B cell (primary cell): ENCODE results near the gene AIRE. TPM values are rescaled to one million over a fixed set of nuclear protein-coding genes. Genes with fewer than 3 reads are reported as not detected.
A peak's percentile ranks its signal among the peaks of the same experiment; 100 is the strongest.
"Not testable (repeated sequence)": the region's sequence is repeated elsewhere in the genome, so short reads cannot be mapped to it uniquely, and the experiment has no call there.

Experiments
- ATAC-seq: fragments of 200-7000 bp; cut with Tn5 transposase; one replicate; pipeline ENCODE4 v1.10.0; 2021; ENCODE audit warnings: low read depth, mild to moderate bottlenecking, moderate number of reproducible peaks, moderate library complexity
- CTCF ChIA-PET: fragments of 350-600 bp; sonication (Branson Sonifier 250); formaldehyde crosslinking; loops from one replicate; lab custom pipeline; 2021; ENCODE audit warnings: antibody characterized with exemption, inconsistent platforms; lab: Charles Lee
- POLR2A ChIA-PET: fragments of 350-600 bp; sonication (Branson Sonifier 250); formaldehyde crosslinking; loops from one replicate; lab custom pipeline; 2021; ENCODE audit warnings: antibody characterized with exemption; lab: Charles Lee
- DNase-seq: peaks from one replicate; pipeline ENCODE4 v3.0.0; 2013
- H2AFZ ChIP-seq: 2 replicates; pipeline ENCODE4 v1.6.1; 2012; ENCODE audit warnings: mild to moderate bottlenecking, low read depth, low read length; ENCODE audit not compliant: insufficient read depth, poor library complexity, severe bottlenecking
- H3K27ac ChIP-seq, 2 donors: 1 replicate in 1 of 2; 2 replicates in 1 of 2; pipeline ENCODE4 v1.5.1; 2012 to 2013; ENCODE audit warnings: low read length in 2 of 2, mild to moderate bottlenecking in 2 of 2, moderate library complexity in 1 of 2
- H3K27me3 ChIP-seq, 4 experiments: fragments of 200-600 bp in 1 of 4; sonication (generic) in 1 of 4; replicated peaks in 1 of 4; 1 replicate in 2 of 4; 2 replicates in 2 of 4; pipeline versions ENCODE4 v1.6.1 to v1.7.0; 2013 to 2016; ENCODE audit warnings: low read length in 3 of 4, mild to moderate bottlenecking in 2 of 4, mixed read lengths in 1 of 4, moderate library complexity in 1 of 4; ENCODE audit not compliant: insufficient read depth in 4 of 4, control insufficient read depth in 3 of 4; ENCODE audit errors: control extremely low read depth in 1 of 4
- H3K36me3 ChIP-seq, 2 experiments: replicated peaks in 1 of 2; 1 replicate in 1 of 2; 2 replicates in 1 of 2; pipeline versions ENCODE4 v1.6.1 to v1.7.1; 2013; ENCODE audit warnings: low read length in 1 of 2; ENCODE audit not compliant: insufficient read depth in 2 of 2, control insufficient read depth in 1 of 2; ENCODE audit errors: control extremely low read depth in 1 of 2, extremely low read depth in 1 of 2
- H3K4me1 ChIP-seq, 2 donors: fragments of 200-600 bp in 1 of 2; sonication (generic) in 1 of 2; 1 replicate in 1 of 2; 2 replicates in 1 of 2; pipeline versions ENCODE4 v1.5.1 to v1.6.1; 2013 to 2017; ENCODE audit warnings: low read length in 2 of 2; ENCODE audit not compliant: control insufficient read depth in 2 of 2, insufficient read depth in 2 of 2
- H3K4me2 ChIP-seq: replicated peaks from 2 replicates; pipeline ENCODE3; 2012; ENCODE audit warnings: mild to moderate bottlenecking, low read depth, low read length; ENCODE audit not compliant: poor library complexity, severe bottlenecking
- H3K4me3 ChIP-seq, 5 experiments: fragments of 200-600 bp in 1 of 5; sonication (generic) in 1 of 5; 1 replicate in 3 of 5; 2 replicates in 2 of 5; pipeline versions ENCODE4 v1.5.1 to v1.7.0; 2011 to 2016; ENCODE audit warnings: low read length in 4 of 5, mild to moderate bottlenecking in 4 of 5, low read depth in 2 of 5, control low read depth in 1 of 5, moderate library complexity in 1 of 5; ENCODE audit not compliant: insufficient read depth in 1 of 5; ENCODE audit errors: control extremely low read depth in 1 of 5, extremely low read depth in 1 of 5
- H3K79me2 ChIP-seq: fragments of 200-600 bp; sonication (generic); one replicate; pipeline ENCODE4 v1.6.0; 2016; ENCODE audit warnings: low read length; ENCODE audit not compliant: control insufficient read depth, insufficient read depth
- H3K9ac ChIP-seq: fragments of 200-600 bp; sonication (generic); 2 replicates; pipeline ENCODE4 v1.6.1; 2017; ENCODE audit warnings: mild to moderate bottlenecking, low read length, moderate library complexity
- H3K9me3 ChIP-seq, 3 donors: one replicate each; pipeline versions ENCODE4 v1.6.1 to v1.7.1; 2013; ENCODE audit warnings: low read length in 2 of 3; ENCODE audit not compliant: control insufficient read depth in 2 of 3, insufficient read depth in 1 of 3; ENCODE audit errors: control extremely low read depth in 1 of 3
- H4K20me1 ChIP-seq: 2 replicates; pipeline ENCODE4 v1.6.0; 2012; ENCODE audit warnings: mild to moderate bottlenecking, low read length; ENCODE audit not compliant: insufficient read depth, control insufficient read depth, poor library complexity, severe bottlenecking
- H3K27ac Mint-ChIP-seq: one replicate; pipeline ENCODE4 v1.8.0; 2021; ENCODE audit warnings: mixed read lengths
- H3K27me3 Mint-ChIP-seq: one replicate; pipeline ENCODE4 v1.8.0; 2021; ENCODE audit warnings: mixed read lengths
- H3K4me1 Mint-ChIP-seq: one replicate; pipeline ENCODE4 v1.8.0; 2021; ENCODE audit warnings: mixed read lengths
- H3K4me3 Mint-ChIP-seq: one replicate; pipeline ENCODE4 v1.8.0; 2021; ENCODE audit warnings: mixed read lengths
- H3K9me3 Mint-ChIP-seq: one replicate; pipeline ENCODE4 v1.8.0; 2022; ENCODE audit warnings: mixed read lengths; ENCODE audit not compliant: insufficient read depth
- EZH2 ChIP-seq: IDR thresholded peaks from 2 replicates; pipeline ENCODE4 v1.6.1; 2012; ENCODE audit warnings: borderline replicate concordance, low read depth, mild to moderate bottlenecking, moderate library complexity, low read length; ENCODE audit not compliant: insufficient read depth, poor library complexity, severe bottlenecking
- WGBS: methylation state at CpG from one replicate; pipeline ENCODE4 v1.1.5; 2013; ENCODE audit warnings: missing lambda C conversion rate; ENCODE audit not compliant: insufficient coverage; 5-methylcytosine and 5-hydroxymethylcytosine counted together
- intact Hi-C: fragments of 100-400 bp; cut with micrococcal nuclease; formaldehyde crosslinking; loops from one replicate; pipeline ENCODE4 v1.10.0; 2022
- polyA plus RNA-seq: library from polyadenylated mRNA; depleted of rRNA; stranded (reverse); fragments of >200 nt; gene quantifications from 2 replicates; pipeline ENCODE4 v1.2.3, GENCODE V29; 2012
- total RNA-seq, 2 donors: library from RNA; stranded (reverse); fragments of 120-200 nt in 1 of 2; gene quantifications; 1 replicate in 1 of 2; 2 replicates in 1 of 2; pipeline versions ENCODE4 v1.2.3 to v1.2.4, GENCODE V29; 2013 to 2022
- TF ChIP-seq, protein P1 (sequence below): fragments of 200-600 bp; IDR thresholded peaks from one replicate; pipeline ENCODE4 v1.8.0; 2022; ENCODE audit warnings: antibody characterized with exemption, mild to moderate bottlenecking

The AIRE gene
- total and polyA plus RNA-seq, 2 donors (not counting 1 experiment from before 2014, with no cell fraction given): 0.37 TPM; not detected in 1

DNA sequence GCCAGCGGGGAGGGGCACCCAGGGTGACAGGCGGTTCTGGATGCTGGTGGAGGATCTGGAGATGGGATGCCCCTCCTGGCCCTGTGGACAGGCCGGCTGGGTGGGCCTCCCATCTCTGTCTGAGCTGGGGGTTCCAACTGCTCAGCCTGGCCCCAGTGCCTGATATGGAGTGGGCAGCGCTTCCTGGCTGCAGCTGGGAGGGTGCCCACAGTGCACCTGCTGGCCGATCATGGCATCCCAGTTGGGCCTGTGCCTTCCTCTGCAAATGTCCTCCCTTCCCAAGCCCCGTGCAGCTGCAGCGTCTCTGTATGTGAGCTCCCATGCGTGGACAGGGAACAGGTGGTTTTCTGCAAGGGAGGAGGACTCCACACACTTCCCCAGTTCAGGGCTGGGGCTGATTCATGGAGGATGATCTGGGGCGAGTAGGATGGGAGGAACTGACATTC, 16.3 kb downstream of the AIRE start:
- peaks cover 59% of the 10 kb centered on the region for H3K4me1 Mint-ChIP-seq
- H3K4me3 Mint-ChIP-seq: peak overlapping the region; percentile 89
- no peak for DNase-seq
- peak overlapping the region; percentile 79 for H3K27ac Mint-ChIP-seq
- Histone ChIP-seq H3K4me3 (peak overlapping the region in 3 of 5 experiments; percentile 9 to 36 (median 11)), H3K27ac (peak overlapping the region; percentile 43 to 81), H3K9me3 (no peaks in the 10 kb centered on the region), H3K36me3 (peaks cover 0 to 12% of the 10 kb centered on the region in 2 experiments), H3K9ac (peak overlapping the region; percentile 32), H3K79me2 (peaks cover 68% of the 10 kb centered on the region), H4K20me1 (peaks cover 65% of the 10 kb centered on the region), H3K4me2 (peak overlapping the region; percentile 98), H3K4me1 (peaks cover 55 to 72% of the 10 kb centered on the region in 2 donors), H3K27me3 (no peaks in the 10 kb centered on the region), H2AFZ (no peak overlapping the region)
- WGBS: 61% methylated on average over 6 of the region's 9 CpGs
- H3K27me3 Mint-ChIP-seq: no peaks in the 10 kb centered on the region
- TF ChIP-seq, protein P1, sequence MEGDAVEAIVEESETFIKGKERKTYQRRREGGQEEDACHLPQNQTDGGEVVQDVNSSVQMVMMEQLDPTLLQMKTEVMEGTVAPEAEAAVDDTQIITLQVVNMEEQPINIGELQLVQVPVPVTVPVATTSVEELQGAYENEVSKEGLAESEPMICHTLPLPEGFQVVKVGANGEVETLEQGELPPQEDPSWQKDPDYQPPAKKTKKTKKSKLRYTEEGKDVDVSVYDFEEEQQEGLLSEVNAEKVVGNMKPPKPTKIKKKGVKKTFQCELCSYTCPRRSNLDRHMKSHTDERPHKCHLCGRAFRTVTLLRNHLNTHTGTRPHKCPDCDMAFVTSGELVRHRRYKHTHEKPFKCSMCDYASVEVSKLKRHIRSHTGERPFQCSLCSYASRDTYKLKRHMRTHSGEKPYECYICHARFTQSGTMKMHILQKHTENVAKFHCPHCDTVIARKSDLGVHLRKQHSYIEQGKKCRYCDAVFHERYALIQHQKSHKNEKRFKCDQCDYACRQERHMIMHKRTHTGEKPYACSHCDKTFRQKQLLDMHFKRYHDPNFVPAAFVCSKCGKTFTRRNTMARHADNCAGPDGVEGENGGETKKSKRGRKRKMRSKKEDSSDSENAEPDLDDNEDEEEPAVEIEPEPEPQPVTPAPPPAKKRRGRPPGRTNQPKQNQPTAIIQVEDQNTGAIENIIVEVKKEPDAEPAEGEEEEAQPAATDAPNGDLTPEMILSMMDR: no peak
- no peak for TF ChIP-seq EZH2
- ATAC-seq: no peak
- POLR2A ChIA-PET: interaction anchor here (0.7 to 1.9 kb wide), 2 partner anchors 36 to 203 kb away, joined by 3 to 4 read pairs; no protein-coding TSS in a partner anchor
- CTCF ChIA-PET: interaction anchor here (1.7 kb wide), 1 partner anchor 492 kb away, joined by 9 read pairs; no protein-coding TSS in a partner anchor
- intact Hi-C loops: loop anchor here (10.0 kb wide), 1 partner anchor 287 kb away; the partner anchor contains the start of gene TRAPPC10
- H3K9me3 Mint-ChIP-seq: no peaks in the 10 kb centered on the region

DNA sequence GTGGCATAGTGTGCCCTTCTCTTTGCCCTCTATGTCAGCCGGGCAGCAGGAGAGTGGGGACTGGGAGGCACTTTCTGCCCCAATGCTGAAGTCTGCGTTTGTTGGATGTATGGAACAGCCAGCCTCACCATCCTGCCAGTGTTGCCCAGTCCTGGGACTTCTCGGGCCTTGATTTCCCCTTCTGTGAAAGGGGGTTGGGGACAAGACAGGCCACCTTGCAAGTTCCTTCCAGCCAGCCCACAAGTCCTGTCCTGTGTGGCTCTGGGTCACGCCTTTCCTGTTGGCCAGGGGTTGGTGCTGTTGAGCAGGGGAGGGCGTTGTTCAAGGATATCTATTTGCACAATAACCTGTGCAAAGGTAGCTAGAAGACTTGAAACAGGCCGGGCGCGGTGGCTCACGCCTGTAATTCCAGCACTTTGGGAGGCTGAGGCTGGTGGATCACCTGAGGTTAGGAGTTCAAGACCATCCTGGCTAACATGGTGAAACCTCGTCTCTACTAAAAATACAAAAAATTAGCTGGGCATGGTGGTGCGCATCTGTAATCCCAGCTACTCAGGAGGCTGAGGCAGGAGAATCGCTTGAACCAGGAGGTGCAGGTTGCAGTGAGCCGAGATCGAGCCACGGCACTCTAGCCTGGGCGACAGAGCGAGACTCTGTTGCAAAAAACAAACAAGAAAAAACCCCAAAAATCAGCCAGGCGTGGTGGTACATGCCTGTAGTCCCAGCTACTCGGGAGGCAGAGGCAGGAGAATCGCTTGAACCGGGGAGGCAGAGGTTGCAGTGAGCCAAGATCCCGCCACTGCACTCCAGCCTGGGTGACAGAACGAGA, 17.1 kb downstream of the AIRE start:
- not testable (repeated sequence) for H2AFZ ChIP-seq, ATAC-seq, H3K9me3 Mint-ChIP-seq, H3K9me3 ChIP-seq, DNase-seq, H3K27me3 ChIP-seq, H3K27me3 Mint-ChIP-seq
- Histone ChIP-seq H4K20me1 (peaks cover 73% of the 10 kb centered on the region), H3K9ac (peak overlapping the region; percentile 32), H3K4me1 (peaks cover 49 to 64% of the 10 kb centered on the region in 2 donors), H3K79me2 (peaks cover 76% of the 10 kb centered on the region), H3K4me2 (peak overlapping the region; percentile 98), H3K36me3 (peaks cover 0 to 19% of the 10 kb centered on the region in 2 experiments), H3K27ac (peak overlapping the region; percentile 43 to 59), H3K4me3 (peak overlapping the region in 2 of 5 experiments; percentile 9 to 15)
- WGBS: 59% methylated on average over 15 of the region's 23 CpGs
- ChIA-PET POLR2A (interaction anchor here (0.6 to 0.7 kb wide), 4 partner anchors 36 to 778 kb away, joined by 3 to 9 read pairs (median 6); no protein-coding TSS in a partner anchor), CTCF (interaction anchor here (1.5 to 2.6 kb wide), 3 partner anchors 8 to 491 kb away, joined by 4 to 10 read pairs (median 9); no protein-coding TSS in a partner anchor)
- intact Hi-C loops: loop anchor here (10.0 kb wide), 1 partner anchor 288 kb away; the partner anchor contains the start of gene TRAPPC10
- Mint-ChIP-seq H3K27ac (peak overlapping the region; percentile 79), H3K4me3 (peak overlapping the region; percentile 89), H3K4me1 (peaks cover 55% of the 10 kb centered on the region)
